Activated CD8-positive, alpha-beta memory T cell treated with anti-CD3 and anti-CD28 coated beads, Interleukin-2, amount 50 U/mL, for 1 hour (primary cell): ENCODE measurements around the gene SYNGR3.
A peak's percentile ranks its signal among the peaks of the same experiment; 100 is the strongest.

ENCODE experiments used
- DNase-seq: peaks from one replicate; pipeline ENCODE4 v3.0.0-alpha.2; 2020; ENCODE audit errors: extremely low read depth

The SYNGR3 gene

GRCh38 chr16:1991948-1992703 is 2.4 kb downstream of the SYNGR3 start:
- peak; percentile 96 for DNase-seq

- no peak for DNase-seq
Measured at GRCh38 chr16:1992704-1993317, 3.0 kb downstream of the SYNGR3 start.

GRCh38 chr16:1993731-1994131 is 4.0 kb downstream of the SYNGR3 start:
- no peak for DNase-seq

- DNase-seq, result no peak
Measured at GRCh38 chr16:1997494-1998359, 8.0 kb downstream of the SYNGR3 start.

GRCh38 chr16:1998360-1998835 is 8.6 kb downstream of the SYNGR3 start:
- DNase-seq, result no peak

- DNase-seq, result no peak
Measured at GRCh38 chr16:1998852-1999801, 9.4 kb downstream of the SYNGR3 start.

- no peak for DNase-seq
Measured at GRCh38 chr16:1999866-2000514, 10.2 kb downstream of the SYNGR3 start.

GRCh38 chr16:2001035-2001434 is 11.3 kb downstream of the SYNGR3 start:
- no peak for DNase-seq

- DNase-seq, result no peak
Measured at GRCh38 chr16:2001456-2002355, 11.9 kb downstream of the SYNGR3 start.

- no peak for DNase-seq
Measured at GRCh38 chr16:2002406-2003230, 12.8 kb downstream of the SYNGR3 start.

- no peak for DNase-seq
Measured at GRCh38 chr16:2003231-2003826, 13.6 kb downstream of the SYNGR3 start.

GRCh38 chr16:2003827-2004641 is 14.3 kb downstream of the SYNGR3 start:
- peak; percentile 59 for DNase-seq

GRCh38 chr16:2004795-2005517 is 15.2 kb downstream of the SYNGR3 start:
- DNase-seq, result no peak

GRCh38 chr16:2005646-2006045 is 15.9 kb downstream of the SYNGR3 start:
- no peak for DNase-seq

GRCh38 chr16:2006317-2006716 is 16.5 kb downstream of the SYNGR3 start:
- no peak for DNase-seq

- no peak for DNase-seq
Measured at GRCh38 chr16:2007081-2007836, 17.5 kb downstream of the SYNGR3 start.
